K562 (cell line): ENCODE measurements around the gene ROBO3. TPM values are rescaled to one million over a fixed set of nuclear protein-coding genes. Genes with fewer than 3 reads are reported as not detected.

Source experiments
- BCOR ChIP-seq: fragments of 450-650 bp; IDR thresholded peaks from 2 replicates; pipeline ENCODE4 v1.6.1; 2016
- CREM ChIP-seq: IDR thresholded peaks from 2 replicates; pipeline ENCODE4 v1.6.1; 2014; ENCODE audit warnings: antibody characterized with exemption, low read depth
- DPF2 ChIP-seq: fragments of 450-650 bp; IDR thresholded peaks from 2 replicates; pipeline ENCODE4 v1.6.1; 2016
- ETV5 ChIP-seq: sonication (generic); formaldehyde crosslinking; IDR thresholded peaks from 2 replicates; pipeline ENCODE4 v1.4.0; 2020; ENCODE audit warnings: low read depth, mild to moderate bottlenecking, missing genetic modification reagents
- MYC ChIP-seq, 2 experiments: fragments of 250-450 bp in 1 of 2; sonication (Bioruptor Pico) in 1 of 2; IDR thresholded peaks; 2 replicates each; pipeline versions ENCODE4 v1.5.1 to v1.6.1; 2012 to 2021; ENCODE audit warnings: low read depth in 2 of 2, borderline replicate concordance in 1 of 2, improper control_type of control experiment in 1 of 2, low read length in 1 of 2, mild to moderate bottlenecking in 1 of 2, moderate library complexity in 1 of 2
- NRF1 ChIP-seq, 2 experiments: fragments of 450-650 bp; IDR thresholded peaks in 1 of 2; conservative IDR thresholded peaks in 1 of 2; 2 replicates each; pipeline ENCODE4 v1.6.1; 2014; ENCODE audit warnings: mild to moderate bottlenecking in 2 of 2
- SMAD3 ChIP-seq: fragments of 450-650 bp; formaldehyde crosslinking; conservative IDR thresholded peaks from 2 replicates; pipeline ENCODE4 v1.4.0; 2020; ENCODE audit warnings: mild to moderate bottlenecking
- SP1 ChIP-seq: sonication (generic); formaldehyde crosslinking; IDR thresholded peaks from 2 replicates; pipeline ENCODE4 v1.8.1; 2022; ENCODE audit warnings: mild to moderate bottlenecking, missing genetic modification reagents
- TBP ChIP-seq: optimal IDR thresholded peaks from 2 replicates; pipeline ENCODE3; 2011; ENCODE audit warnings: low read depth, low read length, improper control_type of control experiment
- TRIM24 ChIP-seq, 2 experiments: fragments of 450-650 bp; IDR thresholded peaks; 2 replicates each; pipeline ENCODE4 v1.6.1; 2016
- ZNF121 ChIP-seq: sonication (generic); formaldehyde crosslinking; conservative IDR thresholded peaks from 2 replicates; pipeline ENCODE4 v1.8.0; 2022; ENCODE audit warnings: missing genetic modification reagents
- ZNF384 ChIP-seq: IDR thresholded peaks from 2 replicates; pipeline ENCODE4 v1.6.1; 2012; ENCODE audit warnings: low read depth, low read length, improper control_type of control experiment
- ZNF830 ChIP-seq: fragments of 250-450 bp; sonication (Bioruptor Pico); IDR thresholded peaks from 2 replicates; pipeline ENCODE4 v1.5.0; 2021; ENCODE audit warnings: mild to moderate bottlenecking
- polyA plus RNA-seq, 8 experiments: library from polyadenylated mRNA; depleted of rRNA in 4 of 8; stranded (reverse) in 5 of 8; unstranded in 3 of 8; fragments of >200 nt; fragmentation: Nextera tagmentation in 2 of 8; fragmentation: Illumina TruSeq in 1 of 8; extraction: Ambion mirVana in 2 of 8; extraction: Trizol in 1 of 8; gene quantifications; 2 replicates each; pipeline versions ENCODE4 v1.2.1 to v1.2.3, GENCODE V29; 2011 to 2014; ENCODE audit warnings: inconsistent platforms in 1 of 8, missing spikeins in 1 of 8
- total RNA-seq, 7 experiments: library from RNA; depleted of rRNA in 6 of 7; stranded (reverse); fragments of >200 nt in 6 of 7; fragmentation: Illumina TruSeq in 2 of 7; extraction: Trizol in 2 of 7; gene quantifications; 2 replicates each; pipeline versions ENCODE4 v1.2.1 to v1.2.3, GENCODE V29; 2011 to 2021; ENCODE audit warnings: low replicate concordance in 1 of 7
- TF ChIP-seq, protein P1 (sequence below), 2 experiments: fragments of 450-650 bp; IDR thresholded peaks; 2 replicates each; pipeline ENCODE4 v1.6.1; 2018; ENCODE audit warnings: mild to moderate bottlenecking in 2 of 2, low read depth in 1 of 2; ENCODE audit not compliant: partially characterized antibody in 2 of 2
- TF ChIP-seq, protein P2 (sequence below), 2 experiments: fragments of 450-650 bp; IDR thresholded peaks; 2 replicates each; pipeline ENCODE4 v1.6.1; 2016
- TF ChIP-seq, protein P3 (sequence below): fragments of 250-450 bp; sonication (Bioruptor Pico); IDR thresholded peaks from 2 replicates; pipeline ENCODE4 v1.8.0; 2022; ENCODE audit warnings: moderate library complexity, mild to moderate bottlenecking, inconsistent platforms
- TF ChIP-seq, protein P4 (sequence below): sonication (generic); formaldehyde crosslinking; IDR thresholded peaks from 2 replicates; pipeline ENCODE4 v1.8.0; 2022; ENCODE audit warnings: mild to moderate bottlenecking, missing genetic modification reagents
- TF ChIP-seq, protein P5 (sequence below), 2 experiments: fragments of 200-800 bp in 1 of 2; sonication (Bioruptor generic) in 1 of 2; sonication (generic) in 1 of 2; formaldehyde crosslinking in 1 of 2; IDR thresholded peaks in 1 of 2; conservative IDR thresholded peaks in 1 of 2; 2 replicates each; pipeline versions ENCODE4 v1.5.0 to v1.6.1; 2016 to 2020; ENCODE audit warnings: missing compliant biosample characterization in 1 of 2, missing genetic modification characterization in 1 of 2, missing genetic modification reagents in 1 of 2

Gene ROBO3
- total and polyA plus RNA-seq, 9 of the 15 experiments (the other 6 are each of a cell fraction or from before 2014, with no cell fraction given): 0.29 to 1.4 (median 0.97) TPM; not detected in 2

DNA sequence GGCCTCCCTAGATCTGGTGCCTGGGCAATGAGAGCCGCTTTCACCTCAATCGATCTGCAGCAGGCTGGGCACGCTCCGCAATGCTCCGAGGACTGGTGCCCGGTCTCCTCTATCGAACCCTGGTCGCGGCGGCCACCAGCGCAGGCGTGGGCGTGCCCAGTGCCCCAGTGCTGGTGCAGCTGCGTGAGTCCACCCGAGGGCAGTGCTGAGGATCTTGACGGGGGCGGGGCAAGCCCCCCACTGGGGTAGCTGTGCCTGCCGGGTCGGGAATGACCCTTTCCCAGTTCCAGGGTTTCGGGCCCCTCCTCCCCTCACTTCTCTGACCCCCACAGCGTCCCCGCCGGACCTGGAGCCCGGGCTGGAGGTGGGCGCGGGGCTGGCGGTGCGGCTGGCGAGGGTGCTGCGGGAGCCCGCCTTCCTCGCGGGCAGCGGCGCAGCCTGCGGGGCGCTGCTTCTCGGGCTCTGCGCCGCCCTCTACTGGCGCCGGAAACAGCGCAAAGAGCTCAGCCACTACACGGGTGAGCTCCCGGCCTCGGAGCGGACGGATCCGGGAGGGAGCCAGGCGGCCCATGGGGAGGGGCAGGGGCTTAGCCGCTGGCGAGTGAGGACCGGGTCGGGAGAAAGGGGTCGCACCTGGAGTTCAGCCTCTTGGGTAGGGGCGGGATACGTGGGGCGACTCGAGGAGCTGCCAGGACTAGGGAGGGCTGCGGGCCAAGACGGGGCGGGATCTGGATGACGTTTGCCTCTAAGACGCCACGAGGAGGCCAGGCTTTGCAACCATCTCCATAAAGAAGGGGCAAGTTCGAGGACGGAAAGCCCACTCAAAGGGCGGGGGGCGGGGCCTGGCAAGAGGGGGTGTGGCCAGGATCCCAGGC lies 10.9 kb downstream of the ROBO3 start (continued):
- TF ChIP-seq, protein P1, sequence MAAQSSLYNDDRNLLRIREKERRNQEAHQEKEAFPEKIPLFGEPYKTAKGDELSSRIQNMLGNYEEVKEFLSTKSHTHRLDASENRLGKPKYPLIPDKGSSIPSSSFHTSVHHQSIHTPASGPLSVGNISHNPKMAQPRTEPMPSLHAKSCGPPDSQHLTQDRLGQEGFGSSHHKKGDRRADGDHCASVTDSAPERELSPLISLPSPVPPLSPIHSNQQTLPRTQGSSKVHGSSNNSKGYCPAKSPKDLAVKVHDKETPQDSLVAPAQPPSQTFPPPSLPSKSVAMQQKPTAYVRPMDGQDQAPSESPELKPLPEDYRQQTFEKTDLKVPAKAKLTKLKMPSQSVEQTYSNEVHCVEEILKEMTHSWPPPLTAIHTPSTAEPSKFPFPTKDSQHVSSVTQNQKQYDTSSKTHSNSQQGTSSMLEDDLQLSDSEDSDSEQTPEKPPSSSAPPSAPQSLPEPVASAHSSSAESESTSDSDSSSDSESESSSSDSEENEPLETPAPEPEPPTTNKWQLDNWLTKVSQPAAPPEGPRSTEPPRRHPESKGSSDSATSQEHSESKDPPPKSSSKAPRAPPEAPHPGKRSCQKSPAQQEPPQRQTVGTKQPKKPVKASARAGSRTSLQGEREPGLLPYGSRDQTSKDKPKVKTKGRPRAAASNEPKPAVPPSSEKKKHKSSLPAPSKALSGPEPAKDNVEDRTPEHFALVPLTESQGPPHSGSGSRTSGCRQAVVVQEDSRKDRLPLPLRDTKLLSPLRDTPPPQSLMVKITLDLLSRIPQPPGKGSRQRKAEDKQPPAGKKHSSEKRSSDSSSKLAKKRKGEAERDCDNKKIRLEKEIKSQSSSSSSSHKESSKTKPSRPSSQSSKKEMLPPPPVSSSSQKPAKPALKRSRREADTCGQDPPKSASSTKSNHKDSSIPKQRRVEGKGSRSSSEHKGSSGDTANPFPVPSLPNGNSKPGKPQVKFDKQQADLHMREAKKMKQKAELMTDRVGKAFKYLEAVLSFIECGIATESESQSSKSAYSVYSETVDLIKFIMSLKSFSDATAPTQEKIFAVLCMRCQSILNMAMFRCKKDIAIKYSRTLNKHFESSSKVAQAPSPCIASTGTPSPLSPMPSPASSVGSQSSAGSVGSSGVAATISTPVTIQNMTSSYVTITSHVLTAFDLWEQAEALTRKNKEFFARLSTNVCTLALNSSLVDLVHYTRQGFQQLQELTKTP (IDR thresholded peaks at IDR 0.05; ENCODE audit: low read depth in 1 of 2, partially characterized antibody in 2 of 2): peak in 1 of 2 experiments; percentile 40
- TF ChIP-seq NRF1 (conservative IDR thresholded peaks at IDR 0.05 in 1 of 2, IDR thresholded peaks at IDR 0.05 in 1 of 2): peak; percentile 80 to 81
- TF ChIP-seq SP1 (CRISPR knock-in tag): no peak
- TF ChIP-seq, protein P2, sequence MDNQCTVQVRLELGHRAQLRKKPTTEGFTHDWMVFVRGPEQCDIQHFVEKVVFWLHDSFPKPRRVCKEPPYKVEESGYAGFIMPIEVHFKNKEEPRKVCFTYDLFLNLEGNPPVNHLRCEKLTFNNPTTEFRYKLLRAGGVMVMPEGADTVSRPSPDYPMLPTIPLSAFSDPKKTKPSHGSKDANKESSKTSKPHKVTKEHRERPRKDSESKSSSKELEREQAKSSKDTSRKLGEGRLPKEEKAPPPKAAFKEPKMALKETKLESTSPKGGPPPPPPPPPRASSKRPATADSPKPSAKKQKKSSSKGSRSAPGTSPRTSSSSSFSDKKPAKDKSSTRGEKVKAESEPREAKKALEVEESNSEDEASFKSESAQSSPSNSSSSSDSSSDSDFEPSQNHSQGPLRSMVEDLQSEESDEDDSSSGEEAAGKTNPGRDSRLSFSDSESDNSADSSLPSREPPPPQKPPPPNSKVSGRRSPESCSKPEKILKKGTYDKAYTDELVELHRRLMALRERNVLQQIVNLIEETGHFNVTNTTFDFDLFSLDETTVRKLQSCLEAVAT (IDR thresholded peaks at IDR 0.05): 0 out of 4 replicates have a peak, but pooled peaks of 1 of the 2 experiments have one; percentile 30
- TF ChIP-seq, protein P3, sequence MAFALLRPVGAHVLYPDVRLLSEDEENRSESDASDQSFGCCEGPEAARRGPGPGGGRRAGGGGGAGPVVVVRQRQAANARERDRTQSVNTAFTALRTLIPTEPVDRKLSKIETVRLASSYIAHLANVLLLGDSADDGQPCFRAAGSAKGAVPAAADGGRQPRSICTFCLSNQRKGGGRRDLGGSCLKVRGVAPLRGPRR (CRISPR knock-in tag): no peak
- no peak for TF ChIP-seq SMAD3
- TF ChIP-seq ZNF830 (CRISPR knock-in tag): no peak
- TF ChIP-seq, protein P4, sequence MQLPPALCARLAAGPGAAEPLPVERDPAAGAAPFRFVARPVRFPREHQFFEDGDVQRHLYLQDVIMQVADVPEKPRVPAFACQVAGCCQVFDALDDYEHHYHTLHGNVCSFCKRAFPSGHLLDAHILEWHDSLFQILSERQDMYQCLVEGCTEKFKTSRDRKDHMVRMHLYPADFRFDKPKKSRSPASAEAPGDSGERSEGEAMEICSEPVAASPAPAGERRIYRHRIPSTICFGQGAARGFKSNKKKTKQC (CRISPR knock-in tag): 0 out of 2 replicates have a peak, but pooled peaks have one; percentile 31
- 0 out of 4 replicates have a peak, but pooled peaks of 1 of the 2 experiments have one; percentile 43 for TF ChIP-seq TRIM24 (IDR thresholded peaks at IDR 0.05)
- TF ChIP-seq, protein P5, sequence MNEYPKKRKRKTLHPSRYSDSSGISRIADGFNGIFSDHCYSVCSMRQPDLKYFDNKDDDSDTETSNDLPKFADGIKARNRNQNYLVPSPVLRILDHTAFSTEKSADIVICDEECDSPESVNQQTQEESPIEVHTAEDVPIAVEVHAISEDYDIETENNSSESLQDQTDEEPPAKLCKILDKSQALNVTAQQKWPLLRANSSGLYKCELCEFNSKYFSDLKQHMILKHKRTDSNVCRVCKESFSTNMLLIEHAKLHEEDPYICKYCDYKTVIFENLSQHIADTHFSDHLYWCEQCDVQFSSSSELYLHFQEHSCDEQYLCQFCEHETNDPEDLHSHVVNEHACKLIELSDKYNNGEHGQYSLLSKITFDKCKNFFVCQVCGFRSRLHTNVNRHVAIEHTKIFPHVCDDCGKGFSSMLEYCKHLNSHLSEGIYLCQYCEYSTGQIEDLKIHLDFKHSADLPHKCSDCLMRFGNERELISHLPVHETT (CRISPR knock-in tag; conservative IDR thresholded peaks at IDR 0.05 in 1 of 2, IDR thresholded peaks at IDR 0.05 in 1 of 2): no peak
- 0 out of 2 replicates have a peak, but pooled peaks have one; percentile 14 for TF ChIP-seq DPF2
- no peak for TF ChIP-seq ZNF121
- 0 out of 2 replicates have a peak, but pooled peaks have one; percentile 43 for TF ChIP-seq MYC (IDR thresholded peaks at IDR 0.05; ENCODE audit: low read depth, low read length)
- TF ChIP-seq MYC (CRISPR knock-in tag; IDR thresholded peaks at IDR 0.05; ENCODE audit: borderline replicate concordance, low read depth): no peak
- peak; percentile 63 for TF ChIP-seq TBP
- no peak for TF ChIP-seq ZNF384
- TF ChIP-seq BCOR: peak; percentile 61; the same call in 1 of the 2 replicates
- peak; percentile 96 for TF ChIP-seq ETV5
- TF ChIP-seq CREM: 0 out of 2 replicates have a peak, but pooled peaks have one; percentile 65
